HuH-7.5 (cell line): ENCODE measurements around the gene PTPRH.
A peak's percentile ranks its signal among the peaks of the same experiment; 100 is the strongest.

Source experiments
- DNase-seq: peaks from one replicate; pipeline ENCODE4 v3.0.0; 2011; ENCODE audit warnings: low spot score

Gene PTPRH, protein sequence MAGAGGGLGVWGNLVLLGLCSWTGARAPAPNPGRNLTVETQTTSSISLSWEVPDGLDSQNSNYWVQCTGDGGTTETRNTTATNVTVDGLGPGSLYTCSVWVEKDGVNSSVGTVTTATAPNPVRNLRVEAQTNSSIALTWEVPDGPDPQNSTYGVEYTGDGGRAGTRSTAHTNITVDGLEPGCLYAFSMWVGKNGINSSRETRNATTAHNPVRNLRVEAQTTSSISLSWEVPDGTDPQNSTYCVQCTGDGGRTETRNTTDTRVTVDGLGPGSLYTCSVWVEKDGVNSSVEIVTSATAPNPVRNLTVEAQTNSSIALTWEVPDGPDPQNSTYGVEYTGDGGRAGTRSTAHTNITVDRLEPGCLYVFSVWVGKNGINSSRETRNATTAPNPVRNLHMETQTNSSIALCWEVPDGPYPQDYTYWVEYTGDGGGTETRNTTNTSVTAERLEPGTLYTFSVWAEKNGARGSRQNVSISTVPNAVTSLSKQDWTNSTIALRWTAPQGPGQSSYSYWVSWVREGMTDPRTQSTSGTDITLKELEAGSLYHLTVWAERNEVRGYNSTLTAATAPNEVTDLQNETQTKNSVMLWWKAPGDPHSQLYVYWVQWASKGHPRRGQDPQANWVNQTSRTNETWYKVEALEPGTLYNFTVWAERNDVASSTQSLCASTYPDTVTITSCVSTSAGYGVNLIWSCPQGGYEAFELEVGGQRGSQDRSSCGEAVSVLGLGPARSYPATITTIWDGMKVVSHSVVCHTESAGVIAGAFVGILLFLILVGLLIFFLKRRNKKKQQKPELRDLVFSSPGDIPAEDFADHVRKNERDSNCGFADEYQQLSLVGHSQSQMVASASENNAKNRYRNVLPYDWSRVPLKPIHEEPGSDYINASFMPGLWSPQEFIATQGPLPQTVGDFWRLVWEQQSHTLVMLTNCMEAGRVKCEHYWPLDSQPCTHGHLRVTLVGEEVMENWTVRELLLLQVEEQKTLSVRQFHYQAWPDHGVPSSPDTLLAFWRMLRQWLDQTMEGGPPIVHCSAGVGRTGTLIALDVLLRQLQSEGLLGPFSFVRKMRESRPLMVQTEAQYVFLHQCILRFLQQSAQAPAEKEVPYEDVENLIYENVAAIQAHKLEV

DNA sequence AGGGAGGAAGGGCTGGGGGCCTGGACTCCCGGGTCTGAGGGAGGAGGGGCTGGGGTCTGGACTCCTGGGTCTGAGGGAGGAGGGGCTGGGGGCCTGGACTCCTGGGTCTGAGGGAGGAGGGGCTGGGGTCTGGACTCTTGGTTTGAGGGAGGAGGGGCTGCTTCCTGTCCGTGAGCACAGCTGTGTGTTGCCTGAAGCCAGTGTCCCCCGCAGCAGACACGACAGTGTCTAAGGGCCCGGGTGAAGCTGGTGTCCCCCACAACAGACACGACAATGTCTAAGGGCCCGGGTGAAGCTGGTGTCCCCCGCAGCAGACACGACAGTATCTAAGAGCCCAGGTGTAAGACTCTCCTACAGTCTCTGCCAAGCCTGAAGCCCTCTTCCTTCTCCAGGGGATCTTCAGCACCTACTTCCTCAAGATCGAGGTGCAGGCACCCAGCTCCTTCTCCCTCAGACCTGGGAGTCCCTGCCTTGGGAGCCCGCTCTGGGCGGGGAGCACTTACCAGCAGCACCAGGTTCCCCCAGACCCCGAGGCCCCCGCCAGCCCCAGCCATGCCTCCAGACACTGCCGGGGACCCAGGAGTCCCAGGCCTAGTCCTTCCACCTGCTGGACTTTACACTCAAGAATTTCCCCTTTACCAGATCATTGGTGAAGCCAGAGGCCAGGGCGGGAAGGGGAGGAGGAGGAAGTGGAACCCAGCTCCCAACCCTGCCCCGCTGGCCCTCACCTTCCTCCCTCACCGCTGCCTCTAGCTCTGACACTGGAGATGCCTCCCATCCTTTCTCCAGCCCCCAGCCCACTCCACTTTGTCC lies at the start of gene PTPRH:
PTPRH (minus strand) TSS at position 622 of the 813 bp plus-strand sequence; CDS start at position 554, 68 bp downstream.
- DNase-seq = no peak

DNA sequence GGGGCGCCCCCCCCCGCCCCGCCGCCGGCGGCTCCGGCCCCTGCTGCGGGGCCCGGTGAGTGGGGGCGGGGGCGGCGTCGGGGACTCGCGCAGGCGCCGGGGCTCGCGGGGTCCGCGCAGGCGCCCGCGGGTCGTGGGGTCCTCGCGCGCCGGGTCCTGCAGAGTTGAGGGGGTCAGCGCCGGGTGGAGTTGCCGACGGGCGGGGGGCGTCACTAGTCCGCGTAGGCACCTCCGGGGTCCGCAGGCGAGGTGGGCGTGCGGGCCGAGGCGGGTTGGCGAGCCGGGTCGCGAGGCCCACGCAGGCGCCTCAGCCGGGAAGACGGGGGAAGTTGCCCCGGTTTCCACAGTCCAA lies 49.2 kb upstream of the PTPRH start:
- DNase-seq = peak; percentile 51

DNA sequence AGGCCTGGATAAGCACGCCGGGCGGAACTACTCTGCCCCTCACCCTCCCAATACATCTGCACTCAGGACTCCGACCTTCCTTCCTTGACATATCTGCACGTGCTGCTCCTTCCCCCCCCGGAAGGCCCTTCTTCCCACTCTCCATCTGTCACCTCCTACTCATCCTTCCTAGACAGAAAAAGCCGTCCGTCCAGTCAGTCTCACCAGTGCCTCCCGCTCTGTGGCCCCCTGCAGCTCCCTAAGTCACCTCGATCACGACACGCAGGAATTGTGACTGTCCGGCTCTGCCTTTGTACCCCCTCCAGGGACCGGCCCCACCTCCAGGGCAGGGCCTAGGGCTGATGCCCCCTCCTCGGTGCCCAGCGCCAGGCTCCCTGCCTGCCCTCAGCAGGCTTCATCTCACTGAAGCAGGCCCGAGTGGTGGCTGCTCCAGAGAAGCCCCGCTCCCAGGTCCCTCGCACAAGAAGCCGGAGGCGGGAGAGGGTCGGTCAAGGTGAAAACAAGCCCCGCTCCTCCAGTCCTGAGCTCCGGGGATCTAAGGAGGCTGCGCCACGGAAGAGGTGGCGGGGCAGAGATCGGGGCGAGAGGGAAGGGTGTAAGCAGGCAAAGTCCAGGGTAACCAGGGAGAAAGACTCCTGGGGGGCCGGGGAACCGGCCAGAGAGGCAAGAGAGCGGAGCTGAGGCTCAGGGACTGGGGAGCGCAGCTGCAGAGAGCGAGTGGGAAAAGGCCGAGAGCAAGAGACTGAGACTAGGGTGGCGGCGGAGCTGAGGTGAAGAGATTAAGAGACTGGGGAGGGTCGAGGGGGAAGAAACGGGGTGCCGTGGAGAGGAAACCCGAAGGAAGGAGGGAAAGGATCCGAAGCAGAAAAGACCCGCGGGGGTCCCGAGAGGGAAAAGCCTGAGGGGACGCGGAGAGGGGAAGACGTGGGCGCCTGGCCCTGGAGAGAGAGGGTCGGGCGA lies 48.4 kb upstream of the PTPRH start:
- DNase-seq = peak; percentile 65

DNA sequence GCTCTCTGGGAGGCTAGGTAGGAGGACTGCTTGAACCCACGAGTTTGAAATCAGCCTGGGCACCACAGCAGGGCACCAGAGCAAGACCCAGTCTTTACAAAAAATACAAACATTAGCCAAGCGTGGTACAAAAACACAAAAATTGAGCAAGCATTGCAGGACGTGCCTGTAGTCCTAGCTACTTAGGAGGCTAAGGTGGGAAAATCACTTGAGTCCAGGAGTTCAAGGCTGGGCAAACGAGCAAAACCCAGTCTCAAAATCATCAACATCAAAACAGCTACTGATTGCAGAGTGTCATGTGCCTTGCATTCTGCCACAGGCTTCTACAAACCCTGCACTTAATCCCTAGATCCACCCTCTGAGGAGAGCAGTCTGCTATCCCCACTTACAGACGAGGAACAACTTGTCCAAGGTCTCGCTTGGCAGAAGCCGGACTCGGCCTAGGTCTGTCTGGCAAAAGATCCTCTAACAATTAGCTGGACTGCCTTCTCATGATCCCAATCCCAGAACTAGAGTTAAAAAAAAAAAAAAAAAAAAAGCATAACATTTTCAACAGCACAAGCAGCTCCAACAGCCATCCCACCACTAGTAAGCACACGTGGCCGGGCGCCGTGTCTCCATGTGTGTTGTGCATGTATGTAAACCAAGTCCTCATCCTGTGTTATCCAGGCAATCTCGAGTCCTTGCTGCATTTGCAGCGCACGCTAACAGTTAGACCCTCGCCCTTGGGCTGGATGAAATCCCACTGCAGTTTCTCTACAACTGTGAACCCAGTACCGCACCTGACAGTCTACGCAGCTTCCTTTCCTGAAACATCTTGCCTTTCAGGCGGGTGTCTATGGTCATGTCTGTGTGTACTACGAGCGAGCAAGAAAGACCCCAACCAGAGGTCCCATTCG lies 47.5 kb upstream of the PTPRH start:
- no peak for DNase-seq

DNA sequence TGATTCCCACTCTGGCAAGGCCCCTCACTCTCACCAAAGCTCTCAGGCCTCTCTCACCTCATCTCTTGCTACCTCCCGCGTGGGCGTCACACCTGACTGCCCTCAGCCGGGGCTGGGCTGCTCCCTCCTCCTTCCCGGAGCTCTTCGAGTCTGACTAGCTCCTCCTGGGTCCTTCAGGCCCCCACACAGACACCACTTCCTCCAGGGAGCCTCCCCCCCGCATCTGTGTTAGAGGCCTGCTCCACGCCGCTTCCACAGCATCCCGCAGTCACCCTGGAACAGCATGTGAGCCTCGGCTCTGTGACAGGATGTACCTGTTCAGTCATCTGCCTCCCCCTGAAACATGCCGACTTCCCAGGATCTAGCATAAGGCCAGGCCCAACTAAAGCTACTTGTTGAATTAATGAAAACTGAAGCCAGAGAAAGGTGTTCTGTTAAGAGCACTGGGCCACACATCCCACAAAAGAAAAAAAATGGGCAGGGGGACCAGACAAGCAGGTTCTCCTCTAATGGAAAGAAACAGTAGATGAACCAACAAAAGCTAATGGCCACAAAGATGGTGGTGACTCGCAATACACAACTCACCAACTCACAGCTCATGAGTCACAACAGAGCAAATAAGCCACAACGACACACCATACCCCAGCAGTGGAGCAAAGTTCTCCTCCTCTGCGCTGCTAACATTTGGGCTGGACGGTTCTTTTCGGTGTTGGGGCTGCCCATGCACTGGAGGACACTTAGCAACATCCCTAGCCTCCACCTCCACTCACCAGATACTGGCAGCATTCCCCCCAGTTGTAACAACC lies 46.5 kb upstream of the PTPRH start:
- no peak for DNase-seq

DNA sequence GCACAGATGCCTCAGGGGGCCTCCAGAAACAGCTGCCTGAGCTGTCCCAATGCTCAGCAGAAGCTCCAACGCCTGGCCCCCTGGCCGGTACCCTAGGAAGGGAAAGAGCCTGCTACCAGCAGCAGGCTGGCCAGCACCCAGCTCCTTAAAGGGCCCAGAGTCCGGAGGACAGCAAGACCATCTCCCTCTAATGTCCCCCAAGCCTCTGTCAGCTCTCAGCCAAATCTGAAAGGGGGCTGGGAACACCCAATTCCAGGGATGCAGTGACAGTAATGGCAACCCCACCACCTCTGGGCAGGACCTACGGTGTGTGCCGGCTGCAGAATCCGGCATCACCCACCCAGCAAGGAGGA lies 45.3 kb upstream of the PTPRH start:
- no peak for DNase-seq

DNA sequence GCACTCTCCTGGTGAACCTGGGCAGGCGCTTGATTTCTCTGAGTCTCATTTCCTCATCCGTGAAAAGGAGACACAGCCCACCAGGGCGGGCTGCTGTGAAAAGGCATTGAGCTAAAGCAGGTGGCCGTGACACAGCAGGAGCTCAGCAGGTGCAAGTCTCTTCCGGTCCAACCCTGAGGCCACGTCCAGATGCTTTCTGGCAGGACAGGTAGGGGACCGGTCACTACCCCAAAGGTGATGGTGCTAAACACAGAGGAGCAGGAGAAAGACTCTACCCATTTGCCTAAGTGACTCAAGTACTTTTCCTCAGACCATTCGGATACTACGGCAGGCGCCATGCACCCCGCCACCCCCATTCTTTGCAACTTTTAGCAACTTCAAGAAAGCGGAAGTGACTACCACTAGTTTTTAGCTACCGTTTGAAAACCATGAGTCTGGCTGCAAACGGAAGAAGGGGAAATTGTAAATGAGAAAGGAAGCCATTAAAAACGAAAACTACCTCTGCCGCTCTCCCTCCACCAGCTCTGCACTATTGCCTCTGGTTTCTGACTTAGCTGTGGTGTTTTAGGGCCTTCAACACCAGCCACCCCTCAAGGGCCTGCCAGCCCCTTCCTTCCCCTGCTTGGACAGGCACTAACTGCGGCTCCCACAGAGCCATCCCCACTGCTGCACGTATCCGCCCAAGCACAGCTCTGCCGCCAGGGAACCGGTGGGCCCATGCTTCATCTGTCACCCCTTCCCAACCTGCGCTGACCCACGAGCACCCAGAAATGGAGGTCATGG lies 44.7 kb upstream of the PTPRH start:
- no peak for DNase-seq

DNA sequence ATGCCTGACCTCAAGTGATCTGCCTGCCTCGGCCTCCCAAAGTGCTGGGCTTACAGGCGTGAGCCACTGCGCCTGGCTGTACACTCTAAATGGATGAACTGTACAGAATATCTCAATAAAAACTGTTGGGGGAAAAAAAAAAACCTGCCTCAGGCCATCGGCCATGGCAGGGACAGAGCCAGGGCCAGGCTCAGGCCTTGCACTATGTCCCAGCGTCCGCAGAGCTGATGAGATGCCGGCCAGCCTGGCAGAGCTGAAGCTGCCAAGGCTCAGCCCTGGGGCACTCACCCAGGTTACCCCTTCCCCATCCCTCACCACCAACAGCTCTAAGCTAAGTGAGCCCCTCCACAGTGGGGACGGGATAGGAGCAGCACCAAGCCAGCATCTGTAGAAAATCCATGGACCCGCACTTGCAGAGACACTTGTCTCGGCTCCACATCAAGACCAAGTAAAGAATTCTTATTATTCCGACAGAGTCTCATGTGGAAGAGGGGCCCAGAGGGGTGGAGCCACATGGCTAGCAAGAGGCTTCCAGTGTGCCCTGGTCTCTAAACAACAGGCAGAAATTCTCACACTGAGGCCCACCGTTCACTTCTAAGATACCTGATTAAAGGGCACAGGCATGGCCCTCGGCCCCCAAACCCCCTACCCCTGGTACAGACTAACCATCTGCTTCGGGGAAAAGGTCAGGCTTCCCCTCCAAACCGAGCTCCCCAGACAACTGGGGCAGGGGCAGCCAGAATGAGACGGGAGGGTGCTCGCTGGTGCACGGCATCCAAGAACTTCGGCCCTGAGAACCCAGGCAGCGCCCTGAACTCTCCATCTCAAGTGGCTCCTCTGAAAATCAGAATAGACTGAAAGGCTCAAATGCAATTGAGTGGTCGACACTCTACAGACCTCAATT lies 43.7 kb upstream of the PTPRH start:
- no peak for DNase-seq

DNA sequence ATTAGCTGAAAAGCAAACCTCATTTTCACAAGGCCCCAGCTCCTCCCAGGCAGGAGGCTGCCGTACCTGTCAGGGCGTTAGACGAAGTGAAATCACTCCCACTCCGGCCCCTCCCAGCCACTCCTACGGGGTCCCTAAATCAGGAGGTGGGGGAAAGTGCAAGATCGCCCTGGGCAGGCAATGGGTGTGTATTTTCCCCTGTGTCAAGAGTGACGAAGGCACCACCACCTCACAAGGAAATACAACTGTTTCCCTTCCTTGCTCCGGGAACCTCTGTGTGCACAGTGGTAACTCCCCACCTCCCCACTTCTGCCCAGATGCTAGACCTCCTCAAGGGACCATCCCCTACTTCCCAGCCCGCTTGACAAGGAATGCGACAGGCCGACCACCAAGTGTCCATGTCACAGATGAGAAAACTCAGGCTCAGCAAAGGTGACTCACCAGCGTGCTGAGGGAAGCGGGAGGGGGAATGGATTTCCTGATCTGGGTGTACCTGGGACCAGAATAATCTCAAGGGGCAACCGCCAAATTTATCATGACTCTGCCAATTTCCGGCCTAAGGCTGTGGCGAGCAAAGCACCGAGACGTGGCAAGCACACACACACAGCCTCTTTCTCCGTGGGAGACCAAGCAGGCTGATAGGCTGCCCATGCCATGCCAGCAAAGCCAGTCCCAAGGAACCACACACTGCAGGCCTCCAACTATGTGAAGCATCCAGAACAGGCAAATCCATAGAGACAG lies 42.2 kb upstream of the PTPRH start:
- no peak for DNase-seq

DNA sequence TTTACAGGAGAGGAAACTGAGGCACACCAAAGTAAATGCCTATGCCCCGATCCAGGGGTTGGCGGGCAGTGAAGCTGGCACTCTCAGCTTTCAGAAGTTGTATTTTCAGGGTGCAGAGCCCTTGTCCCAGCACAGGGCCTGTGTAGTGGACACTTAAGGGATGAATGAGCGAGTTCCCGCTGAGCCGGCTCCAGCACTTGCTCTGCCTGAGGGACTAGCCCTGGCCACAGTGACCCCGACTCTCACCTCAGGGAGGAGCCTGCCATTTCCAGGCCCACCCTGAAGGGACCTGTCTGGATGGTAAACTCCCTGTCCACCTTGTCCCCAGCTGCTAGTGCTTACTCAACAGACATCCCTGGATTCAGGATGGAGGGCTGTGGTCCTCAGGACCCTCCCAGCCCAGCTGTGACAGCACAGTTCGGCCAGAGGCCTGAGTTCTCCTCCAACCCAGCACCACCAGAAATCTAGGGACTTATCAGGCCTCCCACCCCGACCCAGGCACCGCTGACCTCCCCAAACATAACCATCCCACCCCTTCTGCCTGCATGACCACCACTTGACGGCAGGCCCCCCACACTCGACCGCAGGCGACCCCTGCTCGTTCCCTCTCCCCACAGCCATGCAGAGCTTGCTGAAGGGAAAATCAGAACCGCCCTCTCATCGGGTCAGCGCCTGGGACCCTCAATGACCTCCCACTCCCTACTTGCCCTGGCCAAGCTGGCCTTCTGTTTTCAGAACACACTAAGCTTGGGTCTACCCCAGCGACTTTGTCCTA lies 41.1 kb upstream of the PTPRH start:
- DNase-seq = no peak

DNA sequence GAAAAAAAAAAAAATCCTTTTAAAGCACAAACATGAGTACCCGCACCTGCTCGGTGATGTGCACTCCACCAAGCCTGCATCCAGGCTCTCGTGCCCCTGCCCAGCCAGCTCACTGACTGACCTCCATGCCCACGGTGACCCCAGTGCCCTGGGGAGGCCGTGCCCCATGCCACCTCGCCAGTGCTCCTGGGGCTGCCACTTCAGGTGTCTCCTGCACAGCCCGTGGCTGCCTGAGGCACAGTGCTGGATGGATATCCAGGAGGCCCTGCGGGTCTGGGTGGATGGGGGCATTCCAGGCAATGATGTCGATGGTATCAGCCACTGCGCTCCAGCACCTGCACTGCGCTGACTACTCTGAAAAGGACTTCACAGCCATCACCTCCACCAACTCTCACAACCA lies 40.5 kb upstream of the PTPRH start:
- no peak for DNase-seq

DNA sequence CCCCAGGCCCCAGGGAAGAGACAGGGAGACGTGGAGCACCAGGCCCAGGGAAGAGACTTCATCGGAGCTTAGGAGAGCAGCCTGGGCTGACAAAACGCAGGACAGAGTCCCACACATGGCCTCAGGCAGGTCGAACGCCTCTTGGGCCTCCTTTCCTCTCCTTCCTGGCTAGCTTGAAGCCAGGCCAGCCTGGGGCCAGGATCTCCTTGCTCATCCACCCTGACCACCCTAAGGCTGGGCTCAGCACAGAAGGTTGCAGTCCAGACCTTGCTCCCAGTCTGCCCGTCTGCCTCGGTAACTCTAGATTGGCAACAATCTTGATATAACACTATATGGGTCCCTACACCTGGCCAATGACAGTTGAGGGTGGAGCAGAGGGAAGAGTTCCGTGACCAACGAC lies 39.4 kb upstream of the PTPRH start:
- no peak for DNase-seq

DNA sequence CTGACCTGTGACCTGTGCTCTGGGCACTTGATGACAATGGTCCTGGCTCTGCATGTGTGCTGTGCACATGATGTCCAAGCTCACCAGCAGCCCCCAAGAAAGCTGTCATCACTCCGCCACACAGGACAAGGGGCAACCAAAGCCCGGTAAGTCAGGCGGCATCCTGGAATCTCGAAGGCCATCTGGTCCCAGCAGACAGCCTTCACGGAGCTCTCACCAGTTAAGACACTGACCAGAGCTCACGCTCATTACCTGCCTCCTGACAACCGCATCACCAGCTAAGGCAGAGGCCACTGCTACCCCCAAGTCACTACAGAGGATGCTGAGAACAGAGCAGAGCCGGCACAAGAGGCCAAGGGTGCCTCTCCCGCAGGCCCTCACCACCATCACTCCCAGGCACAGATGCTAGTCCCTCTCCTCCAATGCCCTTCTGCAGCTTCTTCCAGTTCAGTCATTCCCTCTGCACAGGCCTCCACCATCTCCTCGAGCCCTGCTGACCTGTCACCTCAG lies 38.9 kb upstream of the PTPRH start:
- DNase-seq = no peak

DNA sequence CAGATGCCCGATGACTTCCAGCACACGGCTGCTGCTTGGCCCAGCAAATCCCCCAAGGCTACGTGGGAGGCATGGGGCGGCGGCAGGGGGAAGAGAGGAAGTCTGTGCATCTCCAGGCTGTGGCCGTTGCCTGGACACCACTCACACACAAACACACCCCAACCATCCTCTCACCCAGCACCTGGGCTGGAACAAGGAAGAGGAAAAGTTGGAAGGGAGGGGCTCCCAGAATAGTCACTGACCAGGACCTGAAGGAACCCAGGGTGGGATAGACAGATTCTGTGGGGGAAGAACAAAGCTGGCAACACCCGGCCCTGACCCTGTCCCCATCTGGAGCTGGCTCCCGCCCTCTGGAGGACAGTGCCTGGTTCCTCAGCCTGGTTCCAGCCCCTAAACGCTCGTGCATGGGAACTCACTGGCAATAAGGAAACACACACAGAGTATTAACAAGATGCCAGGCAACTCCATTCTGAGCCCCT lies 38.4 kb upstream of the PTPRH start:
- no peak for DNase-seq
